Right kidney (tissue), 1 donor: ENCODE data around the gene DENND1B.
"Not testable (repeated sequence)": the region's sequence is repeated elsewhere in the genome, so short reads cannot be mapped to it uniquely, and the experiment has no call there.

Experiments
- DNase-seq: peaks from one replicate; pipeline ENCODE4 v3.0.0-alpha.2; 2016

DENND1B gene

GRCh38 chr1:197744979-197745378 is 30.3 kb downstream of the DENND1B start:
- no peak for DNase-seq

DNA sequence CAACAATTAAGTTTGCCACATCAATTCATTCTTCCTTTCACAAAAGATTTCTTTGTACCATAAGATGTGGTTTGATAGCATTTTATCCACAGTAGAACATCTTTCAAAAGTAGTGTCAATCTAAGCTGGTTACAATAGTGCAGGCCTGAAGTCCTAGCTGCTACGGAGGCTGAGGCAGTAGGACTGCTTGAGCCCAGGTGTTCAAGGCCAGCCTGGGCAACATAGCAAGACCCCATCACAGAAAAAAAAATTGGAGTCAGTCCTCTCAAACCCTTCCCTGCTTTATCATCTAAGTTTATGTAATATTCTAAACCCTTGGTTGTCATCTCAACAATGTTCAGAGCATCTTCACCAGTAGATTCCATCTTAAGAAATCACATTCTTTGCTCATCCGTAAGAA is 31.7 kb downstream of the DENND1B start:
- no peak for DNase-seq

DNA sequence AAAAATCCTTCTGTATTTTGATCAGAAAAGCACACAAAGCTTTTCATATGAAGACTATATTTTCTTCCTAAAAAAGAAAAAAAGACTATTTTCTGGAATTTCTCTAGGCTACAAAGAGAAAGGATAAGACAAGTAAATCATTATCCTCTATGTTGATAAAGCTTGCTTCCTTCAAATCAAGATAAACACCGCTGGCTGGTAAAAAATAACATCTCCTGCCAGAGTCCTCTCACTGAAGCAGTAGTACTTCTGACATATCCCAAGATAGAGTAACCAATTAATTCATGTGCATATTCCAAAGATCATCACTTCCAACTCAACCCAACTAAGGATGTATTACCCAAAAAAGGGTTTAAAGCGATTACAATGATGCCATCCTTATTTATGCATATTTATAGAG is 34.3 kb downstream of the DENND1B start:
- no peak for DNase-seq

GRCh38 chr1:197738927-197739326 is 36.4 kb downstream of the DENND1B start:
- DNase-seq: no peak

GRCh38 chr1:197737916-197738315 is 37.4 kb downstream of the DENND1B start:
- DNase-seq: no peak

- DNase-seq: no peak
Measured at GRCh38 chr1:197736685-197737084, 38.6 kb downstream of the DENND1B start.

DNA sequence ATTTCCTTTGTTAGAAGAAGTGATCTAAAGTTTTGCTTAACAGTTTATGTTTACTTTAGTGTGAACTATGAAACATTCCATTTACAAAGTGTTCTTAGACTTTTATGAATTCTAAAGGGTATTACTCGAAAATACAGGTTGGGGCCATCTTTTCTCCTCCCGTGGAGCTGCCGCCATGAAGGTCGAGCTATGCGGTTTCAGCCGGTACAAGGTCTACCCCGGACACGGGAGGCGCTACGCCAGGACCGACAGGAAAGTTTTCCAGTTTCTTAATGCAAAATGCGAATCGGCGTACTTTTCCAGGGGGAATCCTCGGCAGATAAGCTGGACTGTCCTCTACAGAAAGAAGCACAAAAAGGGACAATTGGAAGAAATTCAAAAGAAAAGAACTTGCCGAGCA is 39.8 kb downstream of the DENND1B start:
- DNase-seq: no peak

DNA sequence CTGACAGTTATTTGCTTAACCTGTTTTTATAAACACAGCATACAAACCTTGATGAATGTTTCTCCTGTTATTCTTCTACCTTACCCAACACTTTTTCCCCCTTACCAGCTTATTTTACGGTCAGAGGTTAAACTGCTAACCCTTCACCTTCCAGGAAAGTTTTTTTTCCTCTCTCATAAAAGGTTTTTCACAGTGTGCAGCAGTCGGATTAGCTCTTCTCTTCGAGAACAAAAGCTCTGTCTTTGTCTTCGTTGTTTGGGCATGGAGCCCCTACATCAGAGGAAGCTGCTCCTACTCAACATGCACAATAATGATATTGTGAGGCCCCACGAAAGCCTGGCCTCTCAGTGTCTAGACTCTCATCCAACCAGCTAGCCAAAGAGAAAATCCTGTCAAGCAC is 42.0 kb downstream of the DENND1B start:
- DNase-seq: no peak

DNA sequence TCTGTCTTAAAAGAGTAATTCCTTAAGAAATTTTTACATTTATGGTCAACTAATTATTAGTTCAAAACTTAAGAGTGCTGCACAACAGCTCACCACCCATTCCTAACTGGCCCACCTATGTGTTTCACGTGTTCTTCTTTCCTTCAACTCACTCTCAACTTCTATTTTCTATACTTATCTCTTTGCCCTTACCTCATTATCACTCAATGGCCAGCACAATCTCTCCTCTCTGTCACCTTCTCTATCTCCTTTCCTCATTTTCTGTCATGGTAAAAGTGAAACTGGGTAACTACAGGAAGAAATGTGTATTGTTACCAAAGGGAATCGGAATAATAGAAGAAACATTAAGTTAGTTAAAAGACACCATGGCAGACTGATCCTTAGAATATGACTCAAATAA is 43.1 kb downstream of the DENND1B start:
- DNase-seq: no peak

GRCh38 chr1:197731449-197731848 is 43.8 kb downstream of the DENND1B start:
- no peak for DNase-seq

DNA sequence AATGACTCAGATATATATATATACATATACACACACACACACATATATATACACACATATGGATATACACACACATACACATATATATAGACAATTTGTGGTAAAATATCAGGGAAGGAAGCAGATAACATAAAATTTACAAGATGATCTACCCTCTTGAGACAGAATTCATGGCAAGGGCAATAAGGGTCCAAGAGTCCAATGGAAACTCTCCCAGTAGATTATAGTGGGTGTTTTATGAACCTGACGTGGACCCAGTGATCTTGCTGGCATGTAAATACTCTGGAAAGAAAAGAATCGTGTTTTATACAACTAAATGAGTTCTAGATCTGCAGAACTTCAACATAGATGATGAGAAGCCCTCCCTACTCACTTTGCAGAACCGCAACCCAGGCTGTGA is 49.3 kb downstream of the DENND1B start:
- DNase-seq: no peak

GRCh38 chr1:197725044-197725443 is 50.2 kb downstream of the DENND1B start:
- no peak for DNase-seq

- no peak for DNase-seq
Measured at GRCh38 chr1:197715806-197716205, 59.5 kb downstream of the DENND1B start.

GRCh38 chr1:197706601-197707000 is 68.7 kb downstream of the DENND1B start:
- no peak for DNase-seq

DNA sequence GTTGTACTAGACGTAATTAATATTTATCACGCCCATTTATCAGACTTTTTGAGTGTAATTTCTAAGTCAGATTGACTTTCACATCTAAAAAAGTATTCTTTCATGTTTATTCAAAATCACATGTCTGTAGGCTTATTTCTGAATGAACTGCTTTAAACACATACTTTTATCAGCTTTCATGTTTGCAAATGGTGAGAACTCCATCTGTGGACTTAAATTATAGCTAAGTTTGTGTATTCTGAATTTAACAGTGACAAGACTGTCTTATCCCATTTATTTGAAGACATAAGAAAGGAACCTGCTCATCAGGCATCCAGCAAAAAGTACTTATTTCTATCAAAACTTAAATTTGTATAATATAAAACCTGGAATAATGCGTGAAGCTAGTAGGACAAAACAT is 69.3 kb downstream of the DENND1B start:
- DNase-seq: no peak

GRCh38 chr1:197700688-197701087 is 74.6 kb downstream of the DENND1B start:
- not testable (repeated sequence) for DNase-seq

GRCh38 chr1:197696372-197696771 is 78.9 kb downstream of the DENND1B start:
- DNase-seq: no peak

DNA sequence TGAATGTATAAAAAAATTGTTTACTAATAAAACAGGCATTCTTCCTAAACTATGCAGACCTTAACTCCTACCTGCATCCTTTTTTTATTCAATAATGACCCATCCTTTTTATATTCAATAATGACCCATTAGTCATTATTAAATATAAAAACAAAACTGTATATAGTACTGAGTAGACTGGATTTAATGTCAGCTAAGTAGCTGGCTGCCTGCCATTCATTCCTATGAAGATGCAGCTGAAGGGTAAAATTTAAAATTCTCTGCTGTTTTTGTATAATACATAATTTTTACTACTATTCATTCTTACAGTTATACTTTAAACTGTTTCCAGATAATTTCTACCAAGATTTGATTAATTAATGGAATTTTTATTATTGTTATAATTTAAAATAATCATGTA is 79.3 kb downstream of the DENND1B start:
- DNase-seq: no peak

- no peak for DNase-seq
Measured at GRCh38 chr1:197692965-197693364, 82.3 kb downstream of the DENND1B start.

- DNase-seq: no peak
Measured at GRCh38 chr1:197691816-197692215, 83.5 kb downstream of the DENND1B start.

- no peak for DNase-seq
Measured at GRCh38 chr1:197690074-197690473, 85.2 kb downstream of the DENND1B start.

DNA sequence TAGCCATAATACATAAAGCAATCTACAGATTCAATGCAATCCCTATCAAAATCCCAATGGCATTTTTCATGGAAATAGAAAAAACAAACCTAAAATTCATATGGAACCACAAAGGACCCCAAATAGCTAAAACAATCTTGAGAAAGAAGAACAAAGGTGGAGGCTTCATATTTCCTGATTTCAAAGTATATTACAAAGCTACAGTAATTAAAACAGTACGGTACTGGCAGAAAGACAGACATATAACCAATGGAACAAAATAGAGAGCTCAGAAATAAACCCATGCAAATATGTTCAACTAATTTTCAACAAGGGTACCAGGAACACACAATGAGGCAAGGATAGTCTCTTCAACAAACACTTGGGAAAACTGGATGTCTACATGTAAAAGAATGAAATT is 87.0 kb downstream of the DENND1B start:
- no peak for DNase-seq

GRCh38 chr1:197686702-197687355 is 88.5 kb downstream of the DENND1B start:
- DNase-seq: no peak

DNA sequence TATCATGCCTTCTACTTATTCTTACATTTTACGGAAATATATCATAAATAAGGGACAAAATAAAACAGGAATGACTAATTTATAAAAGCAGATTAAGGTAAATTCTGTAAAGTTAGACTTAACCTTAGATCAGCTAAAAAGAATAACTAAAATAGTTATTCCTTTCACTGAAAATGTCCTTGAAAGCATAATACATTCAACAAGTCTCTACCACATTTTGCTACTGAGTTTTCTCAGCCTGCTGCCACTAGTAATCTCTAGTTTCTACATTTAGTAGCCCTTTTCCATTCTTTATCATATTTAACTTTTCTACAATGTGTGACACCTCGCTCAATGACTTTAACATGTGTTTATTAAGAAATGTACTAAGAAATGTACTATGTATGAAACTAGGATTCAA is 89.0 kb downstream of the DENND1B start:
- no peak for DNase-seq

DNA sequence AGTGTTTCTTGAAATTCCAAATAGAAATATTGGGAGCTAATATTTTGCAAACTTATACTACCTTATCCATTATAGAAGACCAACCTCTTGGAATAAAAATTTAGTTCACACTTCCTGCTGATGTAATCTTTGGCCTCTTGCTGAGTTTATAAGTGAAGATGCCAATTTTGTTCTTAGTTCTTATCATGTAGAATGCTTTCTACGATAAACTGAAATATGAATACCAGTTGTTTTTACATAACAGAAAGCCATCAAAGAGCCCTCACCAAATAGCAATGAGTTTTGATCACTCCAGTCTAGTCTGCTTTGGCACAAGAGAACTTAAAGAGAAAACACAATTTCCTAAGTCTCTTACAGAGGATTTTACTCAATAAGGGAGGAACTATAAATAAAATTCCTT is 89.5 kb downstream of the DENND1B start:
- no peak for DNase-seq
